K562 (cell line): ENCODE results near the gene PLEKHN1. TPM values are rescaled to one million over a fixed set of nuclear protein-coding genes. Genes with fewer than 3 reads are reported as not detected.
A peak's percentile ranks its signal among the peaks of the same experiment; 100 is the strongest.

ENCODE experiments used
- EGR1 ChIP-seq: fragments of 450-650 bp; conservative IDR thresholded peaks from 2 replicates; pipeline ENCODE4 v1.6.1; 2017; ENCODE audit warnings: mild to moderate bottlenecking
- ETV6 ChIP-seq, 3 experiments: fragments of 150-350 bp in 1 of 3; sonication (generic) in 1 of 3; formaldehyde crosslinking in 1 of 3; IDR thresholded peaks; 2 replicates each; pipeline versions ENCODE4 v1.6.1 to v1.8.0; 2014 to 2022; ENCODE audit warnings: borderline replicate concordance in 2 of 3, low read depth in 2 of 3, antibody characterized with exemption in 1 of 3, low read length in 1 of 3, mild to moderate bottlenecking in 1 of 3, missing genetic modification reagents in 1 of 3
- FOSL1 ChIP-seq: fragments of 200-800 bp; sonication (Bioruptor generic); conservative IDR thresholded peaks from 2 replicates; pipeline ENCODE4 v1.6.1; 2016; ENCODE audit warnings: missing genetic modification characterization, missing compliant biosample characterization
- JUND ChIP-seq, 2 experiments: IDR thresholded peaks; 2 replicates in 1 of 2; 3 replicates in 1 of 2; pipeline ENCODE4 v1.6.1; 2011; ENCODE audit warnings: borderline replicate concordance in 2 of 2, low read depth in 2 of 2, low read length in 2 of 2, improper control_type of control experiment in 1 of 2, missing biosample characterization in 1 of 2, missing genetic modification characterization in 1 of 2, missing genetic modification reagents in 1 of 2
- KDM5B ChIP-seq: fragments of 200-600 bp; sonication (generic); IDR thresholded peaks from 2 replicates; pipeline ENCODE4 v1.6.1; 2012; ENCODE audit warnings: low read depth, mild to moderate bottlenecking, moderate library complexity, low read length, control low read depth, inconsistent platforms; ENCODE audit not compliant: insufficient replicate concordance
- KLF6 ChIP-seq: fragments of 250-450 bp; sonication (Bioruptor Pico); IDR thresholded peaks from 2 replicates; pipeline ENCODE4 v1.4.0; 2020; ENCODE audit warnings: mild to moderate bottlenecking, moderate library complexity, borderline replicate concordance
- PURB ChIP-seq: sonication (generic); formaldehyde crosslinking; IDR thresholded peaks from 2 replicates; pipeline ENCODE4 v1.9.0; 2021; ENCODE audit warnings: low read depth, mild to moderate bottlenecking, missing genetic modification reagents
- RAD51 ChIP-seq: fragments of 450-650 bp; IDR thresholded peaks from 2 replicates; pipeline ENCODE4 v1.7.1; 2016; ENCODE audit warnings: low read depth, mild to moderate bottlenecking, borderline replicate concordance
- RB1 ChIP-seq: fragments of 450-650 bp; IDR thresholded peaks from 2 replicates; pipeline ENCODE4 v1.6.1; 2017; ENCODE audit warnings: low read depth, mild to moderate bottlenecking
- SOX6 ChIP-seq: fragments of 450-650 bp; IDR thresholded peaks from 2 replicates; pipeline ENCODE4 v1.6.1; 2014; ENCODE audit warnings: mild to moderate bottlenecking
- SP2 ChIP-seq: IDR thresholded peaks from 2 replicates; pipeline ENCODE4 v1.6.1; 2011; ENCODE audit warnings: mild to moderate bottlenecking, low read depth, low read length, moderate library complexity; ENCODE audit not compliant: poor library complexity, severe bottlenecking; ENCODE audit errors: extremely low read depth
- ZNF239 ChIP-seq: fragments of 250-450 bp; sonication (Bioruptor Pico); IDR thresholded peaks from 2 replicates; pipeline ENCODE4 v1.4.0; 2020; ENCODE audit warnings: mild to moderate bottlenecking
- ZNF41 ChIP-seq: fragments of 250-450 bp; sonication (Bioruptor Pico); conservative IDR thresholded peaks from 2 replicates; pipeline ENCODE4 v1.4.0; 2020; ENCODE audit warnings: mild to moderate bottlenecking
- ZNF431 ChIP-seq: sonication (generic); formaldehyde crosslinking; IDR thresholded peaks from 2 replicates; pipeline ENCODE4 v1.8.0; 2022; ENCODE audit warnings: mild to moderate bottlenecking, missing genetic modification reagents
- ZNF77 ChIP-seq: fragments of 250-450 bp; sonication (Bioruptor Pico); IDR thresholded peaks from 2 replicates; pipeline ENCODE4 v1.5.0; 2020
- polyA plus RNA-seq, 8 experiments: library from polyadenylated mRNA; depleted of rRNA in 4 of 8; stranded (reverse) in 5 of 8; unstranded in 3 of 8; fragments of >200 nt; fragmentation: Nextera tagmentation in 2 of 8; fragmentation: Illumina TruSeq in 1 of 8; extraction: Ambion mirVana in 2 of 8; extraction: Trizol in 1 of 8; gene quantifications; 2 replicates each; pipeline versions ENCODE4 v1.2.1 to v1.2.3, GENCODE V29; 2011 to 2014; ENCODE audit warnings: inconsistent platforms in 1 of 8, missing spikeins in 1 of 8
- total RNA-seq, 7 experiments: library from RNA; depleted of rRNA in 6 of 7; stranded (reverse); fragments of >200 nt in 6 of 7; fragmentation: Illumina TruSeq in 2 of 7; extraction: Trizol in 2 of 7; gene quantifications; 2 replicates each; pipeline versions ENCODE4 v1.2.1 to v1.2.3, GENCODE V29; 2011 to 2021; ENCODE audit warnings: low replicate concordance in 1 of 7
- TF ChIP-seq, protein P1 (sequence below), 3 experiments: fragments of 200-800 bp in 1 of 3; fragments of 250-450 bp in 1 of 3; fragments of 450-650 bp in 1 of 3; sonication (Bioruptor Pico) in 1 of 3; sonication (Bioruptor generic) in 1 of 3; formaldehyde crosslinking in 1 of 3; IDR thresholded peaks; 2 replicates each; pipeline versions ENCODE4 v1.6.1 to v1.8.0; 2016 to 2022; ENCODE audit warnings: mild to moderate bottlenecking in 2 of 3, missing genetic modification characterization in 2 of 3, missing compliant biosample characterization in 1 of 3, moderate library complexity in 1 of 3
- TF ChIP-seq, protein P2 (sequence below): sonication (generic); formaldehyde crosslinking; IDR thresholded peaks from 2 replicates; pipeline ENCODE4 v1.8.0; 2023; ENCODE audit warnings: mild to moderate bottlenecking, missing genetic modification reagents
- TF ChIP-seq, protein P3 (sequence below): fragments of 450-650 bp; IDR thresholded peaks from 2 replicates; pipeline ENCODE4 v1.6.1; 2014; ENCODE audit warnings: low read depth, mild to moderate bottlenecking, moderate library complexity, borderline replicate concordance

The PLEKHN1 gene
- total and polyA plus RNA-seq, 9 of the 15 experiments (the other 6 are each of a cell fraction or from before 2014, with no cell fraction given) = 0.07 to 1.5 (median 0.13) TPM; not detected in 2

DNA sequence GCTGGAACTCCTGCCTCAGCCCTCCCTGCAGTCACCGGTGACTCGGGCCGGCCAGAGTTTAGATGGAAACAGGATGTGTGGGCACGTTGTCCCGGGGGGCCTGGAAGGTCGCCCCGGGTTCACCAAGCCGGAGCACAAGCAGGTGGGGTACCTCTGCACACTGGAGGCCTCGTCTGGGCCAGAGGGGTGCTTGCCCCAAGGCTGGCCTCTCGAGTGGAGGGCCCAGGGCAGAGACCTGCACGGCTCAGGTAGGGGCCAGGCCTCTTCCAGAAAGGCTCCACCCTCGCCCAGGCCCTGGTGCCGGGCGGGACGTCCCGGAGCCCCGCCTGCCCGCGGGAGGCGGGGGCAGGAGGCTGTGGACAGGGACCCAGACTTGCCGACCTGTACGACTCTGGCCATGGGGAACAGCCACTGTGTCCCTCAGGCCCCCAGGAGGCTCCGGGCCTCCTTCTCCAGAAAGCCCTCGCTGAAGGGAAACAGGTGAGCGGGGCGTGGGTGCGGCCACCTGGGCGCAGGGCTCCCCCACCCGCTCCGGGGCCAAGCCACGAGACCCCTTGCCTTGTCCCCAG, at the start of gene PLEKHN1 (continued):
- TF ChIP-seq ZNF239 (no peak), KDM5B (peak; percentile 46), KLF6 (CRISPR knock-in tag) (no peak), SP2 (no peak), ZNF77 (CRISPR knock-in tag) (no peak), PURB (CRISPR knock-in tag) (no peak), RAD51 (no peak), ZNF431 (CRISPR knock-in tag) (peak; percentile 36; the same call in 1 of the 2 replicates), SOX6 (no peak), ETV6 (IDR thresholded peaks at IDR 0.05; ENCODE audit: borderline replicate concordance in 1 of 2, low read depth in 2 of 2, low read length in 1 of 2) (no peak), ETV6 (CRISPR knock-in tag; IDR thresholded peaks at IDR 0.05; ENCODE audit: borderline replicate concordance) (no peak), RB1 (no peak), ZNF41 (CRISPR knock-in tag) (no peak), EGR1 (peak; percentile 34; the same call in 1 of the 2 replicates), FOSL1 (tag) (peak; percentile 60), JUND (IDR thresholded peaks at IDR 0.05; ENCODE audit: borderline replicate concordance, low read depth, low read length) (peak; percentile 16; the same call in 1 of the 2 replicates), JUND (tag; IDR thresholded peaks at IDR 0.05; ENCODE audit: borderline replicate concordance, low read depth, low read length) (no peak)
- TF ChIP-seq, protein P1, sequence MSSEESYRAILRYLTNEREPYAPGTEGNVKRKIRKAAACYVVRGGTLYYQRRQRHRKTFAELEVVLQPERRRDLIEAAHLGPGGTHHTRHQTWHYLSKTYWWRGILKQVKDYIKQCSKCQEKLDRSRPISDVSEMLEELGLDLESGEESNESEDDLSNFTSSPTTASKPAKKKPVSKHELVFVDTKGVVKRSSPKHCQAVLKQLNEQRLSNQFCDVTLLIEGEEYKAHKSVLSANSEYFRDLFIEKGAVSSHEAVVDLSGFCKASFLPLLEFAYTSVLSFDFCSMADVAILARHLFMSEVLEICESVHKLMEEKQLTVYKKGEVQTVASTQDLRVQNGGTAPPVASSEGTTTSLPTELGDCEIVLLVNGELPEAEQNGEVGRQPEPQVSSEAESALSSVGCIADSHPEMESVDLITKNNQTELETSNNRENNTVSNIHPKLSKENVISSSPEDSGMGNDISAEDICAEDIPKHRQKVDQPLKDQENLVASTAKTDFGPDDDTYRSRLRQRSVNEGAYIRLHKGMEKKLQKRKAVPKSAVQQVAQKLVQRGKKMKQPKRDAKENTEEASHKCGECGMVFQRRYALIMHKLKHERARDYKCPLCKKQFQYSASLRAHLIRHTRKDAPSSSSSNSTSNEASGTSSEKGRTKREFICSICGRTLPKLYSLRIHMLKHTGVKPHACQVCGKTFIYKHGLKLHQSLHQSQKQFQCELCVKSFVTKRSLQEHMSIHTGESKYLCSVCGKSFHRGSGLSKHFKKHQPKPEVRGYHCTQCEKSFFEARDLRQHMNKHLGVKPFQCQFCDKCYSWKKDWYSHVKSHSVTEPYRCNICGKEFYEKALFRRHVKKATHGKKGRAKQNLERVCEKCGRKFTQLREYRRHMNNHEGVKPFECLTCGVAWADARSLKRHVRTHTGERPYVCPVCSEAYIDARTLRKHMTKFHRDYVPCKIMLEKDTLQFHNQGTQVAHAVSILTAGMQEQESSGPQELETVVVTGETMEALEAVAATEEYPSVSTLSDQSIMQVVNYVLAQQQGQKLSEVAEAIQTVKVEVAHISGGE (CRISPR knock-in tag; IDR thresholded peaks at IDR 0.05) = peak in 1 of 3 experiments; percentile 88; a peak in 3 of 6 replicates
- TF ChIP-seq, protein P2, sequence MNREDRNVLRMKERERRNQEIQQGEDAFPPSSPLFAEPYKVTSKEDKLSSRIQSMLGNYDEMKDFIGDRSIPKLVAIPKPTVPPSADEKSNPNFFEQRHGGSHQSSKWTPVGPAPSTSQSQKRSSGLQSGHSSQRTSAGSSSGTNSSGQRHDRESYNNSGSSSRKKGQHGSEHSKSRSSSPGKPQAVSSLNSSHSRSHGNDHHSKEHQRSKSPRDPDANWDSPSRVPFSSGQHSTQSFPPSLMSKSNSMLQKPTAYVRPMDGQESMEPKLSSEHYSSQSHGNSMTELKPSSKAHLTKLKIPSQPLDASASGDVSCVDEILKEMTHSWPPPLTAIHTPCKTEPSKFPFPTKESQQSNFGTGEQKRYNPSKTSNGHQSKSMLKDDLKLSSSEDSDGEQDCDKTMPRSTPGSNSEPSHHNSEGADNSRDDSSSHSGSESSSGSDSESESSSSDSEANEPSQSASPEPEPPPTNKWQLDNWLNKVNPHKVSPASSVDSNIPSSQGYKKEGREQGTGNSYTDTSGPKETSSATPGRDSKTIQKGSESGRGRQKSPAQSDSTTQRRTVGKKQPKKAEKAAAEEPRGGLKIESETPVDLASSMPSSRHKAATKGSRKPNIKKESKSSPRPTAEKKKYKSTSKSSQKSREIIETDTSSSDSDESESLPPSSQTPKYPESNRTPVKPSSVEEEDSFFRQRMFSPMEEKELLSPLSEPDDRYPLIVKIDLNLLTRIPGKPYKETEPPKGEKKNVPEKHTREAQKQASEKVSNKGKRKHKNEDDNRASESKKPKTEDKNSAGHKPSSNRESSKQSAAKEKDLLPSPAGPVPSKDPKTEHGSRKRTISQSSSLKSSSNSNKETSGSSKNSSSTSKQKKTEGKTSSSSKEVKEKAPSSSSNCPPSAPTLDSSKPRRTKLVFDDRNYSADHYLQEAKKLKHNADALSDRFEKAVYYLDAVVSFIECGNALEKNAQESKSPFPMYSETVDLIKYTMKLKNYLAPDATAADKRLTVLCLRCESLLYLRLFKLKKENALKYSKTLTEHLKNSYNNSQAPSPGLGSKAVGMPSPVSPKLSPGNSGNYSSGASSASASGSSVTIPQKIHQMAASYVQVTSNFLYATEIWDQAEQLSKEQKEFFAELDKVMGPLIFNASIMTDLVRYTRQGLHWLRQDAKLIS = no peak
- TF ChIP-seq, protein P3, sequence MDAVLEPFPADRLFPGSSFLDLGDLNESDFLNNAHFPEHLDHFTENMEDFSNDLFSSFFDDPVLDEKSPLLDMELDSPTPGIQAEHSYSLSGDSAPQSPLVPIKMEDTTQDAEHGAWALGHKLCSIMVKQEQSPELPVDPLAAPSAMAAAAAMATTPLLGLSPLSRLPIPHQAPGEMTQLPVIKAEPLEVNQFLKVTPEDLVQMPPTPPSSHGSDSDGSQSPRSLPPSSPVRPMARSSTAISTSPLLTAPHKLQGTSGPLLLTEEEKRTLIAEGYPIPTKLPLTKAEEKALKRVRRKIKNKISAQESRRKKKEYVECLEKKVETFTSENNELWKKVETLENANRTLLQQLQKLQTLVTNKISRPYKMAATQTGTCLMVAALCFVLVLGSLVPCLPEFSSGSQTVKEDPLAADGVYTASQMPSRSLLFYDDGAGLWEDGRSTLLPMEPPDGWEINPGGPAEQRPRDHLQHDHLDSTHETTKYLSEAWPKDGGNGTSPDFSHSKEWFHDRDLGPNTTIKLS = peak; percentile 23; the same call in 1 of the 2 replicates
